ENCODE data around the gene GRID1. TPM values are rescaled to one million over a fixed set of nuclear protein-coding genes. Genes with fewer than 3 reads are reported as not detected.
A peak's percentile ranks its signal among the peaks of the same experiment; 100 is the strongest.

Gene GRID1
- total RNA-seq, 1 experiment from 2014 or later, result 5.6 TPM

GRCh38 chr10:86334488-86335085, 32.0 kb downstream of the GRID1 start:
- H3K27me3 ChIP-seq (ENCODE audit: insufficient read depth, low read length), result no peaks in the 10 kb centered on the region
- no peak overlapping the region for H3K27ac ChIP-seq (ENCODE audit: low read depth, low read length)
- no peaks in the 10 kb centered on the region for H3K36me3 ChIP-seq (ENCODE audit: control insufficient read depth in 1 of 2, insufficient read depth in 2 of 2, low read length in 2 of 2)
- RAD21 ChIA-PET (ENCODE audit: low non-redundant PET in 1 of 2, low total read pairs in 2 of 2, uncharacterized antibody in 2 of 2, unreplicated experiment in 2 of 2), result no interaction called here
- ATAC-seq (peak; percentile 93), DNase-seq (ENCODE audit: low read depth, low spot score) (peak; percentile 29)
- H3K4me2 ChIP-seq (ENCODE audit: low read length), result no peak overlapping the region
- BruUV-seq (replicated peaks), result no TSS peak
- POLR2A ChIA-PET, result no interaction called here
- H3K9me3 ChIP-seq (ENCODE audit: control insufficient read depth in 1 of 2, insufficient read depth in 1 of 2, low read depth in 1 of 2, low read length in 2 of 2), result no peaks in the 10 kb centered on the region
- no peak overlapping the region for H3K4me3 ChIP-seq (replicated peaks in 1 of 2; ENCODE audit: low read depth in 1 of 2, low read length in 2 of 2)
- peak; percentile 59 for TF ChIP-seq RAD21 (IDR thresholded peaks at IDR 0.05; ENCODE audit: low read depth)
- TF ChIP-seq CTCF (IDR thresholded peaks at IDR 0.05 in 2 of 3, conservative IDR thresholded peaks at IDR 0.05 in 1 of 3; ENCODE audit: borderline replicate concordance in 1 of 3, insufficient read depth in 1 of 3, low read depth in 2 of 3, low read length in 2 of 3), result peak; percentile 33 to 50 (median 50); a peak in 5 of 6 replicates
- TF ChIP-seq ZNF274 (IDR thresholded peaks at IDR 0.05; ENCODE audit: low read depth, low read length), result no peak
- no peak for TF ChIP-seq FOSL1 (IDR thresholded peaks at IDR 0.05; ENCODE audit: low read depth)
- no peaks in the 10 kb centered on the region for H3K79me2 ChIP-seq (ENCODE audit: insufficient read depth, low read length)
- peaks cover 2 to 9% of the 10 kb centered on the region in 2 experiments; a peak in 2 of 4 replicates for H3K4me1 ChIP-seq (ENCODE audit: control insufficient read depth in 1 of 2, insufficient read depth in 2 of 2, low read length in 2 of 2)
- no peaks in the 10 kb centered on the region for H4K20me1 ChIP-seq (ENCODE audit: insufficient read depth)
- no peak overlapping the region for H2AFZ ChIP-seq (ENCODE audit: low read depth, low read length, poor library complexity, severe bottlenecking)
- H3K9ac ChIP-seq (ENCODE audit: low read length), result no peak overlapping the region
- intact Hi-C loops (cut with micrococcal nuclease), result loop anchor here (5.0 kb wide), 1 partner anchor 82 kb away; no protein-coding TSS in a partner anchor
- CTCF ChIA-PET, result no interaction called here
- H3K9me2 ChIP-seq (ENCODE audit: insufficient read depth), result no peaks in the 10 kb centered on the region

GRCh38 chr10:86333826-86334487, 32.6 kb downstream of the GRID1 start:
- BruUV-seq (replicated peaks), result no TSS peak
- no peak overlapping the region for H3K27ac ChIP-seq (ENCODE audit: low read depth, low read length)
- no peaks in the 10 kb centered on the region for H3K36me3 ChIP-seq (ENCODE audit: control insufficient read depth in 1 of 2, insufficient read depth in 2 of 2, low read length in 2 of 2)
- RAD21 ChIA-PET (ENCODE audit: low non-redundant PET in 1 of 2, low total read pairs in 2 of 2, uncharacterized antibody in 2 of 2, unreplicated experiment in 2 of 2), result no interaction called here
- DNase-seq (ENCODE audit: low read depth, low spot score) (no peak), ATAC-seq (no peak)
- no peak overlapping the region for H3K9ac ChIP-seq (ENCODE audit: low read length)
- H3K9me3 ChIP-seq (ENCODE audit: control insufficient read depth in 1 of 2, insufficient read depth in 1 of 2, low read depth in 1 of 2, low read length in 2 of 2), result no peaks in the 10 kb centered on the region
- POLR2A ChIA-PET, result no interaction called here
- no peak overlapping the region for H3K4me3 ChIP-seq (replicated peaks in 1 of 2; ENCODE audit: low read depth in 1 of 2, low read length in 2 of 2)
- intact Hi-C loops (cut with micrococcal nuclease), result loop anchor here (5.0 kb wide), 1 partner anchor 82 kb away; no protein-coding TSS in a partner anchor
- peaks cover 2 to 9% of the 10 kb centered on the region in 2 experiments; a peak in 2 of 4 replicates for H3K4me1 ChIP-seq (ENCODE audit: control insufficient read depth in 1 of 2, insufficient read depth in 2 of 2, low read length in 2 of 2)
- no peak overlapping the region for H2AFZ ChIP-seq (ENCODE audit: low read depth, low read length, poor library complexity, severe bottlenecking)
- no peak overlapping the region for H3K4me2 ChIP-seq (ENCODE audit: low read length)
- no peaks in the 10 kb centered on the region for H3K79me2 ChIP-seq (ENCODE audit: insufficient read depth, low read length)
- H3K9me2 ChIP-seq (ENCODE audit: insufficient read depth), result no peaks in the 10 kb centered on the region
- H4K20me1 ChIP-seq (ENCODE audit: insufficient read depth), result no peaks in the 10 kb centered on the region
- H3K27me3 ChIP-seq (ENCODE audit: insufficient read depth, low read length), result no peaks in the 10 kb centered on the region
- CTCF ChIA-PET, result no interaction called here
- TF ChIP-seq SP1 (IDR thresholded peaks at IDR 0.05; ENCODE audit: low read depth), result no peak
- TF ChIP-seq SRF (IDR thresholded peaks at IDR 0.05; ENCODE audit: low read depth), result no peak
- no peak for TF ChIP-seq FOSL1 (IDR thresholded peaks at IDR 0.05; ENCODE audit: low read depth)
- TF ChIP-seq ELF1 (IDR thresholded peaks at IDR 0.05; ENCODE audit: borderline replicate concordance, low read depth), result no peak
- TF ChIP-seq POLR2AphosphoS5 (IDR thresholded peaks at IDR 0.05; ENCODE audit: low read depth, low read length), result no peak
- TF ChIP-seq CTCF (IDR thresholded peaks at IDR 0.05 in 2 of 3, conservative IDR thresholded peaks at IDR 0.05 in 1 of 3; ENCODE audit: borderline replicate concordance in 1 of 3, insufficient read depth in 1 of 3, low read depth in 2 of 3, low read length in 2 of 3), result no peak
- TF ChIP-seq ATF3 (IDR thresholded peaks at IDR 0.05), result no peak
- TF ChIP-seq EZH2phosphoT487 (IDR thresholded peaks at IDR 0.05; ENCODE audit: borderline replicate concordance), result no peak
- no peak for TF ChIP-seq POLR2A (IDR thresholded peaks at IDR 0.05; ENCODE audit: borderline replicate concordance, extremely low read depth, insufficient read depth, insufficient read length)
- TF ChIP-seq JUND (IDR thresholded peaks at IDR 0.05), result no peak
- no peak for TF ChIP-seq ZNF274 (IDR thresholded peaks at IDR 0.05; ENCODE audit: low read depth, low read length)
- TF ChIP-seq ZFX (IDR thresholded peaks at IDR 0.05), result no peak

All from HCT116 (cell line).